Measurements from ENCODE around the gene SCARB1. TPM values are rescaled to one million over a fixed set of nuclear protein-coding genes. Genes with fewer than 3 reads are reported as not detected.

Gene SCARB1
- total and polyA plus RNA-seq, 2 of the 13 experiments (the other 11 are each of a cell fraction or from before 2014, with no cell fraction given): 63.4 to 160 TPM

- TF ChIP-seq ZNF770 (CRISPR knock-in tag; IDR thresholded peaks at IDR 0.05) (no peak), EP300 (IDR thresholded peaks at IDR 0.05; ENCODE audit: low read depth in 2 of 2, low read length in 2 of 2) (peak in 1 of 2 experiments; percentile 13; a peak in 1 of 4 replicates), EP300 (CRISPR knock-in tag; IDR thresholded peaks at IDR 0.05; ENCODE audit: borderline replicate concordance) (no peak), ZBTB38 (CRISPR knock-in tag; IDR thresholded peaks at IDR 0.05) (no peak), PPARG (CRISPR knock-in tag; conservative IDR thresholded peaks at IDR 0.05) (no peak), BATF2 (CRISPR knock-in tag; IDR thresholded peaks at IDR 0.05) (no peak), MTA1 (CRISPR knock-in tag; IDR thresholded peaks at IDR 0.05; ENCODE audit: borderline replicate concordance) (no peak), ZNF720 (CRISPR knock-in tag; IDR thresholded peaks at IDR 0.05) (no peak), HNRNPUL1 (IDR thresholded peaks at IDR 0.05; ENCODE audit: low read depth, low read length) (no peak), TBX3 (IDR thresholded peaks at IDR 0.05; ENCODE audit: borderline replicate concordance) (no peak), EED (CRISPR knock-in tag; IDR thresholded peaks at IDR 0.05) (no peak), ZNF737 (CRISPR knock-in tag; IDR thresholded peaks at IDR 0.05; ENCODE audit: borderline replicate concordance) (no peak), CSRNP1 (CRISPR knock-in tag; IDR thresholded peaks at IDR 0.05) (no peak), ATM (IDR thresholded peaks at IDR 0.05; ENCODE audit: borderline replicate concordance) (no peak), TP53 (CRISPR knock-in tag; conservative IDR thresholded peaks at IDR 0.05) (no peak), ZNF609 (CRISPR knock-in tag; IDR thresholded peaks at IDR 0.05; ENCODE audit: borderline replicate concordance) (0 out of 2 replicates have a peak, but pooled peaks have one; percentile 29), MAFF (IDR thresholded peaks at IDR 0.05; ENCODE audit: low read depth, low read length) (no peak), ZBTB49 (CRISPR knock-in tag; IDR thresholded peaks at IDR 0.05; ENCODE audit: borderline replicate concordance) (no peak)
Measured at GRCh38 chr12:124875803-124876132, 12.1 kb upstream of the SCARB1 start (continued).
